HCT116 (cell line): ENCODE measurements around the gene SLC1A1.

Source experiments
- ATF3 ChIP-seq: IDR thresholded peaks from 2 replicates; pipeline ENCODE4 v1.6.1; 2012
- CTCF ChIP-seq, 3 experiments: fragments of 200-600 bp in 1 of 3; sonication (generic) in 1 of 3; IDR thresholded peaks in 2 of 3; conservative IDR thresholded peaks in 1 of 3; 2 replicates each; pipeline ENCODE4 v1.5.1; 2012 to 2017; ENCODE audit warnings: low read depth in 2 of 3, low read length in 2 of 3, antibody characterized with exemption in 1 of 3, borderline replicate concordance in 1 of 3, control low read depth in 1 of 3, mild to moderate bottlenecking in 1 of 3, mixed read lengths in 1 of 3, mixed run types in 1 of 3, moderate library complexity in 1 of 3; ENCODE audit not compliant: insufficient read depth in 1 of 3
- EGR1 ChIP-seq: IDR thresholded peaks from 2 replicates; pipeline ENCODE4 v1.6.1; 2012; ENCODE audit warnings: low read depth
- EZH2 ChIP-seq: fragments of 200-600 bp; sonication (generic); IDR thresholded peaks from 2 replicates; pipeline ENCODE4 v1.6.1; 2017; ENCODE audit warnings: antibody characterized with exemption, mixed run types
- EZH2phosphoT487 ChIP-seq: fragments of 200-600 bp; IDR thresholded peaks from 2 replicates; pipeline ENCODE4 v1.6.1; 2018; ENCODE audit warnings: antibody characterized with exemption, borderline replicate concordance
- JUND ChIP-seq: IDR thresholded peaks from 2 replicates; pipeline ENCODE4 v1.6.1; 2012
- MAX ChIP-seq: IDR thresholded peaks from 2 replicates; pipeline ENCODE4 v1.6.1; 2012
- POLR2A ChIP-seq: IDR thresholded peaks from 2 replicates; pipeline ENCODE4 v1.7.0; 2011; ENCODE audit warnings: borderline replicate concordance; ENCODE audit not compliant: insufficient read depth, insufficient read length; ENCODE audit errors: extremely low read depth
- POLR2AphosphoS5 ChIP-seq: IDR thresholded peaks from 2 replicates; pipeline ENCODE4 v1.6.1; 2011; ENCODE audit warnings: mild to moderate bottlenecking, low read depth, low read length, moderate library complexity
- RAD21 ChIP-seq: IDR thresholded peaks from 2 replicates; pipeline ENCODE4 v1.6.1; 2012; ENCODE audit warnings: low read depth, mild to moderate bottlenecking
- REST ChIP-seq: IDR thresholded peaks from 2 replicates; pipeline ENCODE4 v1.6.1; 2012; ENCODE audit warnings: low read depth
- SP1 ChIP-seq: IDR thresholded peaks from 2 replicates; pipeline ENCODE4 v1.6.1; 2012; ENCODE audit warnings: low read depth
- TCF7L2 ChIP-seq: IDR thresholded peaks from 2 replicates; pipeline ENCODE4 v1.7.0; 2011; ENCODE audit warnings: borderline replicate concordance, inconsistent platforms; ENCODE audit not compliant: insufficient read depth, insufficient read length; ENCODE audit errors: extremely low read depth

GRCh38 chr9:4583001-4583400, 92.7 kb downstream of the SLC1A1 start:
- TF ChIP-seq CTCF (IDR thresholded peaks at IDR 0.05 in 2 of 3, conservative IDR thresholded peaks at IDR 0.05 in 1 of 3; ENCODE audit: borderline replicate concordance in 1 of 3, insufficient read depth in 1 of 3, low read depth in 2 of 3, low read length in 2 of 3) (no peak), EZH2 (no peak), POLR2A (no peak), REST (no peak), POLR2AphosphoS5 (no peak), TCF7L2 (no peak), SP1 (no peak), RAD21 (no peak), ATF3 (no peak), MAX (no peak), EZH2phosphoT487 (no peak), JUND (no peak), EGR1 (no peak)
